Thyroid gland (tissue), 4 donors: Measurements from ENCODE around the gene MED17.

ENCODE experiments used
- POLR2A ChIP-seq, 2 donors: fragments of 450-650 bp; IDR thresholded peaks; one replicate each; pipeline ENCODE4 v1.6.1; 2017; ENCODE audit warnings: antibody characterized with exemption in 2 of 2, mild to moderate bottlenecking in 2 of 2, moderate library complexity in 1 of 2
- TF ChIP-seq, protein P1 (sequence below), 6 experiments: fragments of 200-600 bp in 3 of 6; fragments of 450-650 bp in 3 of 6; sonication (generic) in 3 of 6; IDR thresholded peaks; one replicate each; pipeline ENCODE4 v1.5.1; 2016 to 2019; ENCODE audit warnings: antibody characterized with exemption in 6 of 6, mild to moderate bottlenecking in 2 of 6, inconsistent platforms in 1 of 6, moderate library complexity in 1 of 6

DNA sequence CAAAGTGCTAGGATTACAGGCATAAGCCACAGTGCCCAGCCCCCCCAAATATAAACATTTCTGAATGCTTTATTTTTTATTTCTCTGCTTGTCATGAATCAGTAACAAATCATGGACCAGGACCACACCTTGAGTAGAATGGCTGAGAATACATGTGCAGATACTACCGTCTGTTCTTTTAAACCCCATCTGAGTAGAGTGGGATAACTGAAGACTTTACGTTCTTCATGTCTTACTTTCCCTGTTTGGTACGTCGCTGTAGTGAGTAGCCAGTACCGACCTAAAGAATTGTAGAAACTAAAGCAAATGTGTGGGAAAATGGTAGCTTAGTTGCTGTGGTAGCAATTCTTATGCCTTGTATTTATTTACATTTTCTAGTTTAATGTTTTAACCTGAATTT is 29.9 kb downstream of the MED17 start:
- TF ChIP-seq POLR2A (IDR thresholded peaks at IDR 0.05), result no peak
- TF ChIP-seq, protein P1, sequence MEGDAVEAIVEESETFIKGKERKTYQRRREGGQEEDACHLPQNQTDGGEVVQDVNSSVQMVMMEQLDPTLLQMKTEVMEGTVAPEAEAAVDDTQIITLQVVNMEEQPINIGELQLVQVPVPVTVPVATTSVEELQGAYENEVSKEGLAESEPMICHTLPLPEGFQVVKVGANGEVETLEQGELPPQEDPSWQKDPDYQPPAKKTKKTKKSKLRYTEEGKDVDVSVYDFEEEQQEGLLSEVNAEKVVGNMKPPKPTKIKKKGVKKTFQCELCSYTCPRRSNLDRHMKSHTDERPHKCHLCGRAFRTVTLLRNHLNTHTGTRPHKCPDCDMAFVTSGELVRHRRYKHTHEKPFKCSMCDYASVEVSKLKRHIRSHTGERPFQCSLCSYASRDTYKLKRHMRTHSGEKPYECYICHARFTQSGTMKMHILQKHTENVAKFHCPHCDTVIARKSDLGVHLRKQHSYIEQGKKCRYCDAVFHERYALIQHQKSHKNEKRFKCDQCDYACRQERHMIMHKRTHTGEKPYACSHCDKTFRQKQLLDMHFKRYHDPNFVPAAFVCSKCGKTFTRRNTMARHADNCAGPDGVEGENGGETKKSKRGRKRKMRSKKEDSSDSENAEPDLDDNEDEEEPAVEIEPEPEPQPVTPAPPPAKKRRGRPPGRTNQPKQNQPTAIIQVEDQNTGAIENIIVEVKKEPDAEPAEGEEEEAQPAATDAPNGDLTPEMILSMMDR (IDR thresholded peaks at IDR 0.05), result no peak
